H4 (cell line): ENCODE measurements around the gene STAT3. TPM values are rescaled to one million over a fixed set of nuclear protein-coding genes. Genes with fewer than 3 reads are reported as not detected.
"Not testable (repeated sequence)": the region's sequence is repeated elsewhere in the genome, so short reads cannot be mapped to it uniquely, and the experiment has no call there.

Experiments
- DNase-seq: peaks from one replicate; pipeline ENCODE4 v3.0.0-alpha.2; 2015; ENCODE audit warnings: low spot score
- total RNA-seq: library from RNA; depleted of rRNA; stranded (reverse); fragments of >200 nt; shearing (Covaris generic); gene quantifications from 2 replicates; pipeline ENCODE4 v1.2.3, GENCODE V29; 2014; rRNA removed

Gene STAT3
- 72.6 and 77.5 TPM in 2 replicates for total RNA-seq

DNA sequence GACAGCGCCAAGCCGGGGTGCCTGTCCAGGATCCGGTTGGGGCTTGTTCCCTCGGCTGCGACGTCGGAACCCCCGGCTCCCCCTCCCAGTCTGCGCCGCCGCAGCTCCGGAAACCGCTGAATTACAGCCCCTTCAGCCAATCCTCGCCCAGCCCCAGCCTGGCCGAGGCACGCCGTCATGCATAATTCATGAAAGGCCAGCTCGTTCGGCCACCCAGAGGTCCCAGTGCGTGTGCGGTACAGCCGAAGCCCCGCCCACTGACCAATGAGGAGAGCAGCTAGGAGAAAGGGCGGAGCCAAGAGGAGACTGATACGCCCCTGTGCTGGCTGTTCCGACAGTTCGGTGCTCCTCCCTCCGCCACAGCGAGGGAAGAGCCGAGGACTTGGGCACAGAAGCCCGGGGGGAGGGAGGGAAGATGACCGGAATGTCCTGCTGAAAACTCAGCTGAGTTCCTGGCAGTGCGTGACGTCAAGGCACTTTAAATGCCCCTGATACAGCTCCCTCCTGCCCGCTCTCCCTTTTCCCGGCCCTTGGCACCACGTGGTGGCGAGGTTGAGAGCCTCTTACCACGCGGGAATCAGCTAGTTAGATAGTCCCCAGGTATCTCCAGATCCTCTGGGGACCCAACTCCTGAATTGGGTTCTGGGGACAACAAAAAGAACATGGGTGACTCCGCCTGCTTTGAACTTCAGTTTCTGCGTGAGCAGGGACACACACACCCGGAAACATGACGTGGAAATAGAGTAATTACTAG, at the start of gene STAT3:
STAT3 (minus strand) TSS at position 62 of the 754 bp plus-strand sequence. CDS start 39,926 bp downstream, outside the sequence.
- peak; percentile 100 for DNase-seq

DNA sequence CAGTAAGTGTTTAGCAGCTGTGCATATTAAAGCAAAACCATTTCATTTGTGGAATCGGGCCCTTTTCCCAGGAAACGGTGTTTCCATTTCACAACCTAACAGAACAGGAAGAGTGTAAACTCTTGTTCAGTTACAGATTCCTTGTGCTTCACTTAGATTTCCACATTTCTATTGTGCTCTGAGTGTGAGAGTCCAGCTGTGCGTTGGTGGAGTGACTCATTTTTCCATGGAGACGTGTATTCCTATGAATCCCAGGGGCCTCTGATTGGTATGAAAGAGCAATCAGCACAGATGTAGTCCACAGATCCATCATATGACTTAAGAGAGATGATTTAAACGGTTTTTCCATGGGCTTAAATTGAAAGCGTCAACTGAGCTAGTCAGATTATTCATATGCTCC, 48.1 kb upstream of the STAT3 start:
- DNase-seq, result peak; percentile 67

DNA sequence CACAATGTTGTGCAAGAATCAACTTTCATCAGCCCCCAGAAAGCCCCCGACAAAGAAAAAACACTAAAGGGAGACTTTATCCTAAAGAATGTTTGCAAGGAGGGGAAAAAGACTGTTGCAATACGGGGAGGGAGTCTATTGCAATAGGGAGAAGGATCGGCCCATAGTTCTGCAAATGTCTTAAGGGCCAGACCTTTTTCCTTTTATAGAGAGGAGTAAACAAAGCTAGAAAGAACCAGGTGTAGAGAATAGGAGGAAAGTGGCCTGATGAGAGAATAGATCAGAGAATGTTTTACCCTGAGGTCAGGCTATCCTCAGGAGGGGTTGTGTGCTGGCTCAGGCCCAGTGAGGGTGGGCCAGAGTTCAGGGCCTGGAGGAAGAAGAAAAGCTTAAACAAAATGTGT, 43.5 kb upstream of the STAT3 start:
- DNase-seq, result no peak

DNA sequence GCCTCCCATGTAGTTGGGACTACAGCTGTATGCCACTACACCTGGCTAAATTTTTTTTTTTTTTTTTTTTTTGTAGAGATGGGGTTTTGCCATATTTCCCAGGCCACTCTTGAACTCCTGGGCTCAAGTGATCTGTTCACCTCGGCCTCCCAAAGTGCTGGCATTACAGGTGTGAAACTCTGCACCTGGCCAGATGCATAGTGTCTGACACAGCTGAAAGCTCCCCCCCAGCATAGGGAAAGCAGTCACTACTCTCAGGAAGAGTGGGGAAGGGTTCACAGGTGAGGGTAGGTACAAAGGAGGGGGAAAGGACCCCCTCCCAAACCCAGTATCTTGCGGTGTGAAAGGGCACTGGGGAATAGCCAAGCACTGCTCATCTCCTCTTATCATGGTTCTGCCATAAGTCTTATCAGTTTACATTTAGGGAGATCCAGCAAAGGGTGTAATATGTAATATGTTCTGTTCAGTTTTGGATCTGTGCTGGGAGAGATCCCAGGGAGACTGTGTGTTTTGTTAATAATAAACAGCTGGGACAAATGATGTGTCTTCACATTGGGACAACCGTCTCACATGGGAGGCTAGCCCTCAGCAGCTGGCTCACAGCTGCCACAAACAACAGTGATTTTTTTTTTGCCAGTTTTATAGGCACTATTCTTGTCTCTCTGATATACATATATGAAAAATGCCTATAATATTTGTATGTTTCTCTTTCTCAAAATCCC, 41.6 kb upstream of the STAT3 start:
- no peak for DNase-seq

DNA sequence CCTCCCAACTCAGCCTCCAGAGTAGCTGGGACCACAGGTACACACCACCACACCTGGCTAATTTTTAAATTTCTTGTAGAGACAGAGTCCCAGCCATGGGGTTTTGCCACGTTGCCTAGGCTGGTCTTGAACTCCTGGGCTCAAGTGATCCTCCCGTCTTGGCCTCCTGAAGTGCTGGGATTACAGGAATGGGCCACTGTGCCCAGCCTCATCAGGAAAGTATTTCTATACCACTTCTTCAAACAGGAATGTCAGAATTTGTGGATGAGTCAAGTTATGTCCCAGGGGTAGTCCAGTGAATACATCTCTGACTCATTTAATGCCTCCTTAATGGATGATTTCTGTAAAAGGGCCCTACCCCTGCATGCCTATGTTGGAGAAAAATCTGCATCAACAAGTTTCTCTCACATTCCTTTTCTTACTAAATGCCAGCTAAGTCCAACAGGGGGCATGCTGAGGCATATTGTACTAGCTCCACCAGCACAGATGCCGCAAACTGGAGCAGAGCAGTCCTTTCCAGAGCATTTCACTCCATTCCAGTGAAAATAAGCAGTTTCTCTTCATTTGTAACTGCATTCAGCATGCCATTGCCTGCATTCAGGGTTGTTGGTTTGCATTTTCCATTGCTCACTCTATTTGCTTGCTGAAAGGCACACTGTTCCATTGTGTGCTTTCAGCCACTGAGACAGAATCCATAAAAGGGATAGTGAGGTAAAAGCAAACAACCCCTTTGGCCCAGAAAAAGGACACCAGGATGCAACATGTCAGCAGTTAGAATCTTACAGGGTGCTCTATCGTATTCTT, 40.1 kb upstream of the STAT3 start:
- DNase-seq, result peak; percentile 76

DNA sequence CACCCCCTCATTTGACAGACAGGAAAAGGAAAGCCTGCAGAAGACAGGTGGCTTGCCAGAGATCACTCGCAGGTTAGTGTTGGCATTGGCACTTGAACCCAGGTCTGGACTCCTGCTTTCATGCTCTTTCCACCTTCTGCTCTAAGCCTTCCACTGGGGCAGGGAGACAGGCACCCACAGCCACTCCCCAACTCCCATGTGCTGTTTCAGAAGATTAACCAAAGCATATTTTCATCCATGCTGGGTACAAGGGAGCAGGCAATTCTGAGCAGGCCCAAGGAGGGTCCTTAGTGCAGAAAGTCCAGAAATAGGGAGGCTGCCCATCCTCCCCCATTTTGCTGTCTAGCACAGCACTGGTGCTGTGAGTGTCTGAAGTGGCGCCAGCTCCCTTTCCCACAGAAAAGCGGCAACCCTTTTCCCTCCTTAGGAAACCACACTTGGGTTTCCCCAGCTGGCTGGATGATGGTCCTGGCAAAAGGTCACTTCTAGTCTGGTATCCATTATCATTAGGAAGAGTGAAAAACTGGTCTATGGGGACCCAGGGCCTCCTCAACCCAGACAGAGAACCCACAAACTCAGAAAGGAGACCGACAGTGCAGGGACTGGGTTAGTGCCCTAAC, 36.9 kb upstream of the STAT3 start:
- DNase-seq, result no peak

DNA sequence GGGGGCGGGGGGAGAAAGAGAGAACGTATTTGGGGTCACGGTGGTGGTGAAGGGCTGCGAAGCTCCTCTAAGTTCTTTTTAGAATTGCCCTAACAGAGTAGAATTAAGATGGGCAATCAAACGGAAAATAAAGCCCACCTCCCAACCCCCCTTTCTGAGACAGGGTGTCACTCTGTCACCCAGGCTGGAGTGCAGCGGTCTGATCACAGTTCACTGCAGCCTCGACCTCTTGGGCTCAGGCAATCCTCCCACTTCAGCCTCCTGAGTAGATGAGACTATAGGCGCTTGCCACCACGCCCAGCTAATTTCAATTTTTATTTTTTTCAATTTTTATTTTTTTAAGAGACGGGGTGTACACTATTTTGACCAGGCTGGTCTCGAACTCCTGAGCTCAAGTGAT, 35.5 kb upstream of the STAT3 start:
- no peak for DNase-seq

DNA sequence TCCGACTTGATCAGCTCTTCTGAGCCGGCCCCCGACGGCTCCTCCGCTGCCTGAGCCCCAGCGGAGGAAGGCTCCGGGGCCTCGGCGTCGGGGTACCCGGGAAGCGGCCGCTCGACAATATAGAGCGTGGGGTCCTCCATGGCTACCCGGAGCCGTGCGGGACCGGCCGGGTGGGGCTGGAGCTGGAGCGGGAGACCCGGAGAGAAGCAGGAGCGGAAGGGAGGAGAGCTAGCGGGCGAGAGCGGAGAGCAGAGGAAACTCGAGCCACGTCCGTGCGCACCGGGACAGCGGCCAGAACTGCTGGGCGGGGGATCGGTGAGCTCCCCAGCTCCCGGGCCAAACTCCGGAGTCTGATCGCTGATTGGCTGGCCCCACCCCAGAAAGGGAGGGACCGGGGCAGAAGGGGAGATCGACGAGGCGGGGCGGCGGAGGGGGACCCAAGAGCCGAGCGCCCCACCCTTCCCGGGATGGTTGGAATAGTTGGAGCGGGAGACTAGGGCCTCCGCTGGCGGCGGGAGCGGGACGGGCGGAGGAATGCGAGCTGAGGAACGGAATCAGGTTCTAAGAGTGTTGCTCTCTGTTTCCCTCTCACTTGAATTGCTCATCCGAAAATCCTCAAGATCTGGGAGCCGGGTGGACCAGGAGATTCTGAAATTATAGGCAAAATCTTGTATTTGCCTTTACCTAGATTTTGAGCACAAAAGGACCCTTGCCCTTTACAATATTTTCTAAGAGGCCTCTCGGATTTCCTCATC, 34.9 kb upstream of the STAT3 start, which contains the start of gene CAVIN1:
CAVIN1 (minus strand) TSS at position 299 of the 755 bp plus-strand sequence; CDS start at position 140, 159 bp downstream.
- DNase-seq, result peak; percentile 94

DNA sequence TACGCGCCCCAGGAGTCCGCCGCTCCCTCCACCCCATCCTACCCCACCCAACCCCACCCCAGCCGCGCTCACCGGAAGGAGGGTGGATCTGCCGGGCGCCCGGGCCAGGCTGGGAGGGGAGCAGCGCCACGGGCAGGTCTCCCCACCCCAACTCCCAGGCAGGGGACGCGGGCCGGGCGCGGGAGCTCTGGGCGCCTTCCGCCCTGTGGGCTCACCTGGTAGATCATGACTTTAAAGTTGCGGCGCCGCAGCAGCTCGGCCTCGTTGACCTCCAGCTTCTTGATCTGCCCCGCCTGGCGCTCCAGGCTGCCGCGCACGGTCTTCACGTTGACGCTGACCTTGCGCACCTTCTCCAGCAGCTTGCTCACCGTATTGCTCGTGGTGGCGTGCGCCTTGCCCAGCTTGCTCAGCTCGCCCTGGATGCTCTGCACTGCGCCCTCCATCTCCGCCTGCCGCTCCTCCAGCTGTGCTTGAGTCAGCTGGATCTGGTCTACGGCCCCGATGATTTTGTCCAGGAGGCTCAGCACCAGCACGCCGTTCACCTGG, 34.2 kb upstream of the STAT3 start:
- DNase-seq, result peak; percentile 43

DNA sequence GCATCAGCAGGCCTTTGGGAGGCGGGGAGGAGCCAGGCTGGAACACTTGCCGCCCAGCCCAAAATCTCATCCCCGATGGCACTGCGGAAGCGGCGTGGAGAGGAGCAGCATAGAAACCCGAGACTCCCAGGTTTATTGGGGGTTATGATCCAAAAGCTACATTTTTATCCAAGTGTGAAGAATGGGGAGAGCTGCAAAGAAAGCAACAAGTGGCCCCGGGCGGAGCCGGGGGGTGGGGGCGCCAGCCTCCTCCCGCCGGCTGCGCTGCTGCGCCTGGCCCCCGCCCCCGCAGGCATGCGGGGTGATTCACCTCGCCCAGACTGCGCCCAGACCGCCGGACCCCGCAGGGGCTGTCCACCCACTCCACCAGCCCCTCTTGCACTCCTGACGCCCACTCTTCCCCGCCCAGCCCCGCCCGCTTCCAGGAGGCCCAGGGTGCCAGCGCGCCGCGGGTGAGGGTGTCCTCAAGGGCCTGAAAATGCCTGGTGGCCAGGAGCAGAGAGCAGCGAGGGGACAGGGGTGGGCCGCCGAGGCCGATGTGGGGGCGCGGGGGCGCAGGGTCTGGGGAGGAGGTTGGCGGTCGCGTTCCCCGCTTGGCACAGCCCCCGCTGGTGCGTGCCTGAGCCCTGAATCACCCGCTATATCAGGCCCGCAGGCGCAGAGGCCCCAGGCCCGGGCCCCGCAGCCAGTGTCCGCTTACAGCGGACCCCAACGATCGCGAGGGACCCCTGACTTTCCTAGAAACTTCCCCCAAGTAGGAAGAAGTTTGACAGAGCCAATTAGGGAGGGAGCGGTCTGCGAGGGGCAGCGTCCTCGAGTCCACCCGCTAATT, 33.5 kb upstream of the STAT3 start:
- DNase-seq, result no peak

DNA sequence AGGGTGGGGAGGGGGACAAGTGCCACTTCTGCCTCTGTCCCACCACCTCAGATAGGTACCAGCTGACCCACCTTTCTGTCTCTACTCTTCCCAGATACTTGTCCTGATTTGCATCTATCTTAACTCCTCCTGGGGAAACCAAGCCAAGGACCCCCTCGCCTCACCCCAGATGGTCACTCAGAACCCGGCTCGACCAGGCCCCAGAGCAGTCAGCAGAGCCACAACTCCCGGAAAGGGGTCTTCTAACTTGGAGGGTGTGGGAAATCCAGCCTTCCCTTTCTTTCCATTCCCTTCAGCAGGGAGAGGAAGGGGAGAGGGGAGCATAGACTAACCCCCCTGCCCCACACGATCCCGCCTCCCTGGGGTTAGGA, 32.9 kb upstream of the STAT3 start:
- DNase-seq, result no peak

DNA sequence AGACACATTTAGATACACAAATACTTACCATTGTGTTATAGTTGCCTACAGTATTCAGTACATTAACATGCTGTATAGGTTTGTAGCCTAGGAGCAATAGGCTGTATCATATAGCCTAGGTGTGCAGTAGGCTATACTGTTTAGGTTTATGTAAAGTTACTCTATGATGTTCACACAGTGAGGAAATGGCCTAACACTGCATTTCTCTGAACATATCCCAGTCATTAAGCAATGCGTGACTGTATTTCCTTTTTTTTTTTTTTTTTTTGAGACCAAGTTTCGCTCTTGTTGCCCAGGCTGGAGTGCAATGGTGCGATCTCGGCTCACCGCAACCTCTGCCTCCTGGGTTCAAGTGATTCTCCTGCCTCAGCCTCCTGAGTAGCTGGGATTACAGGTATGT, 29.7 kb upstream of the STAT3 start:
- DNase-seq, result not testable (repeated sequence)

DNA sequence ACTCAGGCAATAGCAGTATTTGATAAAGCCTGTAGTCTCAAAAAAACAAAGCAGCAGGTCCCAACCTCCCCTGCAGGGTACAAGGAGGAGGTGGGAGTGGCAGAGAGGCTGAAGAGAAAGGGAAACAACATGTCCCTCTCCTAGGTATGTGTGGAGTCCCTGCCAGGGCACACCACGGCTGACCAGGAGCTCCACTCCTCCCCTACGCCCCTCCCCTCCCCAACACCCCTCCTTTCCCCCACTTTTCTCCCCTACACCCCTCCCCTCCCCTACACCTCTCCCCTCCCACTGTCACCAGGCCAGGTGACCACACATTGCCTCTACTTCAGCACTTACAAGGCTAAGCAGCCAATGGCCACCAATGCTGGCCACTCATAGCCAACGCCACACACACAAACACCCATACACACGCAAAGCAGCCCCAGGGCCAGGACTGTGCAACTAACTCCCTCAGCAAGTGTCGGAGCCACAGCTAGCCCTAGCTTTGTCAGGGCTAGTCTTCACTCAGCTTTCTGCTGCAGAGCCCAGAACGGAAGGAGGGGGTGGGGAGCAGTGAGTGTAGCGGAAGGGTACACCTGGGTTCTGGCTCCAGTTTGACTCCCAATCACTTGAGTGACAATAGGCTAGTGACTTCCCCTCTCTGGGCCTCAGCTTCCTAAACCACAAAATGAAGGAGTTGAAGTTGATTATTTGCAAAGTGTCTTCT, 26.6 kb upstream of the STAT3 start:
- DNase-seq, result no peak

DNA sequence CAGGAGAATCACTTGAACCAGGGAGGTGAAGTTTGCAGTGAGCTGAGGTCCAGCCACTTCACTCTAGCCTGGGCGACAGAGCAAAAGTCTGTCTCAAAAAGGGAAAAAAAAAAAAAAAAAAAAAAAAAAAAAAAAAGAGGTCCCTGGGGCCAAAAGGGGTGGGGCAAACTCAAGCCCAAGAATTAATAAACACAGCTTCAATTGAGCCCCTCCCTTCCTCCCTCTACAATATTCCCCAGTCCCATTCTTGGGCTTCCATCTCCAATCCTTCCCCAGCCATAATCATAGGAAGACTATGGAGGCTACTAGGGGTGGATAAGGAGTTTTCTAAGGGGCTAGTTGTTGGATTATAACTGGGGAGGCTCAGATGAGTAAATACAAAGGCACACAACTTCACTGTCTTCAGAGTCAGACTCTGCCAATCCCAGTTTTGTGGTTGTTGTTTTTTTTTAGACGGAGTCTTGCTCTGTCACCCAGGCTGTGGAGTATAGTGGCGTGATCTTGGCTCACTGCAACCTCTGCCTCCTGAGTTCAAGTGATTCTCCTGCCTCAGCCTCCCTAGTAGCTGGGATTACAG, 25.3 kb upstream of the STAT3 start:
- no peak for DNase-seq

DNA sequence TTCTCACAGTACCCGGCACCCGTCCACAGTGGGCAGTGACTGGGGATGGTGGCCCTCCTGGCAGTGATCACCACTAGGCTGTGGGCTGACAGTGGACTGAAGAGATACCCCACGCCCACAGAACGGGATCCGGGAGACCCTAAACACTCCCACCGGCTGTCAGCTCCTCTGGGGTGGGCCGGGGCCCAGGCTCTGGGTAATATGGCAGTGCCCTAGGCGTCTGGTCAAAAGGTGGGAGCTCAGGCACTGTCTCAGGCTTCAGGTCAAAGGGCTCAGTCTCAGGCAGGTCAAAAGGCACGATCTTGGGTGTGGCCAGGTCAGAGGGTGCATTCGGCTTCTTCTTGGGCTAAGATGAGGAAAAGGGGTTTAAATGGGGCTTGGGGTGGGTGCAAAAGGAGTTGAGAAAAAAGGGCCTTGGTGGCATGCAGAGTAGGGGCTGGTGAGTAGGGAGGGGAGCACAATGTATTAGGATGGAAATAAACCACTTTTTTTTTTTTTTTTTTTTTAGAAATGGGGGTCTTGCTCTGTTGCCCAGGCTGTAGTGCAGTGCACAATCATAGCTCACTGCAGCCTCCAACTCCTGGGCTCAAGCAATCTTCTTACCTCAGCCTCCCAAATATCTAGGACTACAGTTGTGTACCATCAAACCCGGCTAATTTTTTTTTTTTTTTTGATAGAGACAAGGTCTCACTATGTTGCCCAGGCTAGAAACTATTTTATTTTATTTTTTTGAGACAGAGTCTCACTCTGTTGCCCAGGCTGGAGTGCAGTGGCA, 23.9 kb upstream of the STAT3 start:
- no peak for DNase-seq

DNA sequence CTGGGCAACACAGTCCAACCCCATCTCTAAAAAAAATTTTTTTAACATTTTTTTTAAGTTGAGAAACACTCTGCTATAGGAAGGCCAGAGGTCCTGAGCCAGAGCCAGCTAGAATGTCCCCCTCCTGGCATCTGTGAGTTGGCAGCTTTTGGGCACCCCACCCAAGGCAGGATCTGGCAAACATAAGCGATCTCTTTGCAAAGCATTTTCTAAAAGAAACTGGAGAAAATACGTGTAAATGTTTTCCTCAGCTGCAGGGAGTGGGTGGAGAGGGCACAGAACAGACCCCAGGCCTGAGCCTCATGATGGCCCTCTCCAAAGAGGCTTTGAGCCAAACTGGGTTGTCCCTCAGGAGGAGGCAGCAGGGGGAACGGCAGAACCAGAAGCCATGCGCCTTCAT, 23.1 kb upstream of the STAT3 start:
- no peak for DNase-seq

DNA sequence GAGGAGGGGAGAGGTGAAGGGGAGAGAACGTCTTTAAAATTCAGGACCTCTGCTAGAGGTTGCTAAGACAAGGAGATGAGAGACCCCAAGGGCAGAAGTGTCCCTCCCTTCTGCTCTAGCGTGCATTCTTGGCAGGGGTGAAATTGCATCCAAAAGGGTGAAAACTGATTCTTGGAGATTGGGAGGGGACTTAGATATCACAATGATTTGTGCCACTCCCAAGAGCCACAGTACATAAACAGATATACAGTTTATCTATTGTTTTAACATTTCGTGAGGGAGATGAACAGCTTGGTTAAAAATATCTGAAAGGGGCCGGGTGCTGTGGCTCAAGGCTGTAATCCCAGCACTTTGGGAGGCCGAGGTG, 22.1 kb upstream of the STAT3 start:
- no peak for DNase-seq
